Renal pelvis (tissue), 4 donors: Measurements from ENCODE around the gene SLC2A4RG. TPM values are rescaled to one million over a fixed set of nuclear protein-coding genes. Genes with fewer than 3 reads are reported as not detected.
A peak's percentile ranks its signal among the peaks of the same experiment; 100 is the strongest.
"Not testable (repeated sequence)": the region's sequence is repeated elsewhere in the genome, so short reads cannot be mapped to it uniquely, and the experiment has no call there.

ENCODE experiments used
- DNase-seq: peaks from one replicate; pipeline ENCODE4 v3.0.0-alpha.2; 2013
- polyA plus RNA-seq, 3 donors: library from polyadenylated mRNA; unstranded; fragments of 120-200 nt; gene quantifications; one replicate each; pipeline ENCODE4 v1.2.1, GENCODE V29; 2013; ENCODE audit not compliant: insufficient read length in 3 of 3

Gene SLC2A4RG
- polyA plus RNA-seq, 3 donors: 107 to 147 (median 140) TPM

- no peak for DNase-seq
These were observed 33.4 kb downstream of the SLC2A4RG start for GRCh38 chr20:63772781-63773518.

DNA sequence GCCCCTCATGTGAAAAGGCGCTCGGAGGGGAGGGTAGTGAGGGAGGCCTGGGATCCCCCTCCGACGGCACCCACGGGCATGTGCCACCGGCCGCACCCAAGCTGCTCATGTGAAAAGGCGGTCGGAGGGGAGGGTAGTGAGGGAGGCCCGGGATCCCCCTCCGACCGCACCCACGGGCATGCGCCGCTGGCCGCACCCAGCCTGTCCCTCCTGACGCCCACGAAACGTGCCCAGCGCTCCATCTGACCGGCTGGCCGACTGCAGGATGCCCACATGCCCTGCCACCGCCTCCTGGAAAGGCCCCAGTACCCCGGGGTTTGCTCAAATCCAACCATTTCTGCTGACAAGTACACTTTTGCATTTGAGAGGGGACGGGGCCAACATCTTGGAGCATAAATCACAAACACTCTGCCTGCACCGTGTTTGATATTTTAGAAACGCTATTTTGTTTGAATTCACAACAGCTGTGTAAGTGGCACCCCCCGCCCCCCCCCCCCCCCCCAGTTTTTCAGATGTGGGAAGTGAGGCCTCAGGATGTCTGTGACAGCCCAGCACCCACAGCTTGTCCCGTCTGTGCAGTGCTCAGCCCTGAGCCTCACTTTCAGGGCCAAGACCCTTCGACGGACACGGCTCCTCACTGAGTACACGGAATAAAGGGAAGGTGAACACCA is 34.1 kb downstream of the SLC2A4RG start:
- no peak for DNase-seq

DNA sequence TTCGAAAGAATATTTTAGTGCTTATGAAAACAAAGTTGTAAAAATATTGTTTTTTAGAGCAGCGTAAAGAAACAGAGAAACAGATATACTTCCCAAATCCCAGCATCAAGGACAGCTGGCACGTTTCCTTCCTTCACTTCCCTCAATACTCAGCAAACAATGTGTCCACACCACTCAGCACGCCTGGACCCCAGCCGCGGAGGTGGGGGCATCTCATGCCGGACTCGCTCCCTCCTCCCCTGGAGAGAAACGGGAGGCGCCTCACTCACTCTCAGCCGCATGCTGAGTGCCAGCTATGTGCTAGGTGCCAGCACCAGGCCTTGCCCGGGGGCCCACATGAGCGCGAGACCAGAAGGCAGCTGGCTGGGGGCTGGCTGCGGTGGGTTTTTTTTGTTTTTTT is 34.7 kb downstream of the SLC2A4RG start:
- DNase-seq: no peak

DNA sequence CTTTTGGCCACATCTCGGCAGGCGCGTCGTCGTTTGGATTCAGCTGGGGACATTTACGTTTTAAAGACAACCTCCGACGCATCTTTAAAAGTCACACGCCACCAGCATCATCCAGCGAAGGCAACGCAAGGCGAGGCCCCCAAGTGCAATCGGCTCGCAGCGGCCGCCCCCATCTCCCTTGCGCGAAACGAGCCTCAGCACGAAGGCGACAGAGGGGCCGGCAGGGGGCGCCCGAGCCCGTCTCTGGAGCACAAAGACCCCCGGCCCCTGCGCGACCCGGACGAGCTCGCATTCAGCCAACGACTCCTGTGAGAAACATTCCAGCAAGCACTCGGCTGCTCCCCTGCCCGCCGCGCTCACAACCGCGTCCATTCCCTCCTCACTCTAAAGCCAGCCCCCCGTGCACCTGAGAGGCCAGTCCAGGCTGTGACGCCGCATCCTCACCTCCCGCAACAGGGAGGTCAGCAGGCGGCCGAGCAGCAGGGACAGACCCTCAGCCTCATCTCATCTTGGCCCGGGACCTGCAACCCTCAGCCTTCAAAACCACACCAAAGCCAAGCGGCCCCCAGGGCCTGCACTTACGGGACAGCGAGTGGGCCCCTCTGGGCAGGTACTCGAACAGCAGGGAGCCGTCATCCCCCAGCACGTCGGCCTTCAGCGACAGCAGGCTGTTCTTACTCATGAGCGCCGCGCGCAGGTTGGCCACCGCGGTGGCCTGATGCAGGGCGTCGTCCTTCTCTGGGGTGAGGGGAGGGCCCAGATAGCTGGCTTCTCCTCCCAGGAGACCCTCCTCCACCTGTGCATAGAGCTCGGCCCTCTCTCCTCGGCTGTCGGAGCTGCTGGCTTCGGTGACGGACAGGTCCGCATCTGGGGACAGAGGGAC is 35.8 kb downstream of the SLC2A4RG start:
- DNase-seq: peak; percentile 86

- DNase-seq: not testable (repeated sequence)
These were observed 37.3 kb downstream of the SLC2A4RG start for GRCh38 chr20:63776875-63777274.

DNA sequence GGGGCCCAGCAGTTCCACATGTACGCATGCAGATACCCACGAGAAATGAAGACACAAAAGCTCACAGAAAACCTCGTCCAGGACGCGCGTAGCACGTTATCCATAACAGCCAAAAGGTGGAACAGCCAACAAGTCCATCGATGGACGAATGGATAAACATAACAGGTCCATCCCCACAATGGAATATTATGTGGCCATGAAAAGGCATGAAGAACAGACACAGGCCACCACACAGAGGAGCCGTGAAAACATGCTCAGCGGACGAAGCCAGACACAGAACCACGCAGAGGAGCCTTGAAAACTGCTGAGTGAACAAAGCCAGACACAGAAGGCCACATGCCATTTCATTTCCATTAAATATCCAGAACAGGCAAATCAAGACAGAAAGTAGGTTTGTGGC is 38.0 kb downstream of the SLC2A4RG start:
- DNase-seq: no peak

GRCh38 chr20:63778034-63778752 is 38.6 kb downstream of the SLC2A4RG start:
- DNase-seq: no peak

DNA sequence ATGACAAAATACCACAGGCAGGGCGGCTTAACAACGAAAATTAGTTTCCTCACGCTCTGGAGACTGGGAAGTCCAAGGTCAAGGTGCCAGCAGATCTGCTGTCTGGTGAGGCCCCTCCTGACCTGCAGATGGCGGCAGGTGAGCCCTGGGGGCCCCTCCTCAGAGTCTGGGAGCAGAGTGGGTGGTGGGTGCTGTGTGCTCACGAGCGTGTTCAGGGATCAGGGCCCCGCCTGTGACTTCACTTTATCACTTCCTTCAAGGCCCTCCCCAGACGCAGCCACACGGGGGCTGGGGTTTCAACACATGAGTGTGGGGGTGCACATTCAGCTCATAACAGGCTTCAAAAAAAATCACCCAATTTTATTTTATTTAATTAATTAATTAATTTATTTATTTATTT is 39.3 kb downstream of the SLC2A4RG start:
- DNase-seq: no peak

DNA sequence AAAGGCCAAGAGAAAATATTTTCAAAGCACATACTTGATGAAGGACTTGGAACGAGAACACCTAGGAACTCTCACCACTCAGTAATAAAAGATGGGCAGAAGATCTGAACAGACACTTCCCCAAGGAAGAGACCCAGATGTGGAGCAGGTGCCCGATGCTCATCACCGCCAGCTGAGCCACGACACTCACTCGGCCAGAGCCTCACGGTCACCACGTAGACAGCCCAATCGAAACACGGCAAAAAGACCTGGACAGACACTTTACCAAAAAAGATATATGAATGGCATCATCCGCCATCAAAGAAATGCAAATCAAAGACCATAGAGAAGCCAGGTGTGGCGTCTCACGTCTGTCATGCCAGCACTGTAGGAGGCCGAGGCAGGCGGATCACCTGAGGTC is 41.6 kb downstream of the SLC2A4RG start:
- no peak for DNase-seq

DNA sequence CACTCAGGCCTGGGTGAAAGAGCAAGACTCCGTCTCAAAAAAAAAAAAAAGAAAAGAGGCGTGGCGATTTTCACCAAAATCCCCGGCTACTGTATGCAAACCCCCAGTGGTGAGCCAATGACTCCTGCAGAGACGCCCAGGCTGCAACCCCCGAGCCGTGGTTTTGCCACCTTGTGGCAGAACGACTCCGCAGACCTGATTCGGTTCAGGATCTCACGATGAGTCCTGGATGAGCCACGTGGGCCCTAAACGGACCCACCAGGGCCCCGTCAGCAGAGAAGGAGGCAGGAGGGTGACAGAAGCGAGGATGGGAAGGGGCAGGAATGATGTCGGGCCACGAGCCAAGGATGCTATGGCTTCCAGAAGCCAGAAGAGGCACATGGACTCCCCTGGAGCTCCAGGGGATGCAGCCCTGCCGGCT is 42.5 kb downstream of the SLC2A4RG start:
- no peak for DNase-seq

GRCh38 chr20:63782521-63782971 is 43.0 kb downstream of the SLC2A4RG start:
- no peak for DNase-seq

DNA sequence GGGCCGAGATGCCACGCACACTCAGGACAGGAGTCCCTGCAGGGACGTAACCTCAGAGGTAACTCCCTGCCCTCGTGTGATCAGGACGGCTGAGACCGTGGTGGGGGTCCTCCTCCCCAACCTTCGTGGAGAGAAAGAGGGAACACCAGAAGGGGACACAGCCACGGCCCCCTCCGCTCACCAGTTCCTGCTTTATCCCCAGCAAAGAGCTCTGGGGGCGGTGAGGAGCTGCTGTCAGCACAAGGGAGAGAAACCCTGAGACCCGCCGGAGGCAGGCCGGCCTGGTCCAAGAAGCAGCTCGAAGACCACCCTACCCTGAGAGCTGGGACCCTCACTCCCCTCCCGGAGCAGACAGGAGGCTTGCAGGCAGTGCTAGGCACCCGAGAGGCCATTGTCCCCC is 44.4 kb downstream of the SLC2A4RG start:
- no peak for DNase-seq

GRCh38 chr20:63785691-63786131 is 46.1 kb downstream of the SLC2A4RG start:
- no peak for DNase-seq

GRCh38 chr20:63787302-63787701 is 47.7 kb downstream of the SLC2A4RG start:
- DNase-seq: no peak

- DNase-seq: no peak
These were observed 48.2 kb downstream of the SLC2A4RG start for GRCh38 chr20:63787749-63788148.

- no peak for DNase-seq
These were observed 50.4 kb downstream of the SLC2A4RG start for GRCh38 chr20:63789836-63790571.

- no peak for DNase-seq
These were observed 51.1 kb downstream of the SLC2A4RG start for GRCh38 chr20:63790572-63791168.

DNA sequence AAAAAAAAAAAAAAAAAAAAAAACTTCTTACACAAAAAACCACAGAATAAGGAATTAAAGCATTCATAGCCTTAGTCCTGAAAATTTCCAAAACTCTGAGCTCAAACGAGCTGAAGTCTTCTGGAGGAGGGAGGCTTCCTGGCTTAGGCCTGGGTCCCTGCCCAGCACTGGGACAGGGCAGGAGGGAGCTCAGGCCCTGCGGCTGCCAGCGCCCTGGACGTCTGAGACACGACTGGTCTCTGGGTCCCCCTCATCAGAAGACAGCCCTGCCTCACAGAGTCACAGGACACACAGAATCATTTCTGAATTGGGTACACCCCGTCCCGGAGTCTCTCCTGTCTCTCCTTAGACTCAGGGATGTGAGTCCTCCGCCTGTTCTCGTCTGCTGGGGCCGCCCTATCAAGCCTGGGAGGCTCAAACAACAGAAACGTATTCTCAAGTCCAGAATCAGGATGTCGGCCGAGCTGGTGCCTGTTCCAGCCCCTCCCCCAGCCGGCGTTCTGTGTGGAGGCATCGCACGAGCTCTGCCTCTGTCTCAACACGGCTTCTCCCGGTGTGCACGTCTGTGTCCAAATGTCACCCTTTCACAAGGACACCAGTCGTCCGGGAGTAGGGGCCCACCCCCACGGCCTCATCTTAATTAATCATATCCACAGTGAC is 52.1 kb downstream of the SLC2A4RG start:
- peak; percentile 33 for DNase-seq

- no peak for DNase-seq
These were observed 53.3 kb downstream of the SLC2A4RG start for GRCh38 chr20:63792866-63793265.
